DOHH2 (cell line): ENCODE measurements around the gene CCDC34.

ENCODE experiments used
- H3F3A ChIP-seq: fragments of 200-600 bp; sonication (generic), shearing (Covaris generic); 2 replicates; pipeline ENCODE4 v1.6.0; 2016; ENCODE audit warnings: antibody characterized with exemption, mild to moderate bottlenecking; ENCODE audit not compliant: control insufficient read depth, insufficient read depth
- H3K27ac ChIP-seq: fragments of 200-600 bp; sonication (generic); 2 replicates; pipeline ENCODE4 v1.5.1; 2014; ENCODE audit warnings: low read depth, mild to moderate bottlenecking, low read length, moderate library complexity
- H3K27me3 ChIP-seq: fragments of 200-600 bp; sonication (generic); 2 replicates; pipeline ENCODE4 v1.6.1; 2014; ENCODE audit warnings: mild to moderate bottlenecking, low read length, mixed read lengths; ENCODE audit not compliant: control insufficient read depth
- H3K36me3 ChIP-seq: fragments of 200-600 bp; sonication (generic); 2 replicates; pipeline ENCODE4 v1.6.1; 2014; ENCODE audit warnings: mild to moderate bottlenecking, low read length, moderate library complexity, mixed read lengths; ENCODE audit not compliant: control insufficient read depth
- H3K4me1 ChIP-seq: fragments of 200-600 bp; sonication (generic); 2 replicates; pipeline ENCODE4 v1.6.1; 2014; ENCODE audit warnings: mild to moderate bottlenecking, low read length, mixed read lengths; ENCODE audit not compliant: control insufficient read depth
- H3K4me2 ChIP-seq: fragments of 200-600 bp; sonication (generic); 2 replicates; pipeline ENCODE4 v1.6.0; 2014; ENCODE audit warnings: mild to moderate bottlenecking, low read length, moderate library complexity
- H3K4me3 ChIP-seq: fragments of 200-600 bp; sonication (generic); 2 replicates; pipeline ENCODE4 v1.5.1; 2014; ENCODE audit warnings: mild to moderate bottlenecking, low read length, mixed read lengths
- H3K79me2 ChIP-seq: fragments of 200-600 bp; sonication (generic); 2 replicates; pipeline ENCODE4 v1.6.1; 2014; ENCODE audit warnings: mild to moderate bottlenecking, low read length, mixed read lengths; ENCODE audit not compliant: control insufficient read depth
- H3K9me2 ChIP-seq: fragments of 200-600 bp; sonication (generic); replicated peaks from 2 replicates; pipeline ENCODE4 v1.6.1; 2014; ENCODE audit warnings: mild to moderate bottlenecking, low read length, mixed read lengths; ENCODE audit not compliant: control insufficient read depth
- H3K9me3 ChIP-seq: fragments of 200-600 bp; sonication (generic); 2 replicates; pipeline ENCODE4 v1.6.1; 2014; ENCODE audit warnings: antibody characterized with exemption, low read length, mixed read lengths; ENCODE audit not compliant: control insufficient read depth, insufficient read depth
- H4K20me1 ChIP-seq: fragments of 200-600 bp; sonication (generic); 2 replicates; pipeline ENCODE4 v1.6.0; 2014; ENCODE audit warnings: low read depth, mild to moderate bottlenecking, antibody characterized with exemption, low read length, moderate library complexity; ENCODE audit not compliant: control insufficient read depth, insufficient read depth
- CTCF ChIP-seq: fragments of 200-600 bp; sonication (generic); IDR thresholded peaks from one replicate; pipeline ENCODE4 v1.5.1; 2014; ENCODE audit warnings: antibody characterized with exemption, mild to moderate bottlenecking, low read depth, low read length; ENCODE audit not compliant: poor library complexity, severe bottlenecking
- EZH2phosphoT487 ChIP-seq: fragments of 200-600 bp; sonication (generic); IDR thresholded peaks from 2 replicates; pipeline ENCODE4 v1.6.1; 2017; ENCODE audit warnings: borderline replicate concordance, mild to moderate bottlenecking, antibody characterized with exemption, low read length, moderate library complexity, mixed read lengths

The CCDC34 gene

DNA sequence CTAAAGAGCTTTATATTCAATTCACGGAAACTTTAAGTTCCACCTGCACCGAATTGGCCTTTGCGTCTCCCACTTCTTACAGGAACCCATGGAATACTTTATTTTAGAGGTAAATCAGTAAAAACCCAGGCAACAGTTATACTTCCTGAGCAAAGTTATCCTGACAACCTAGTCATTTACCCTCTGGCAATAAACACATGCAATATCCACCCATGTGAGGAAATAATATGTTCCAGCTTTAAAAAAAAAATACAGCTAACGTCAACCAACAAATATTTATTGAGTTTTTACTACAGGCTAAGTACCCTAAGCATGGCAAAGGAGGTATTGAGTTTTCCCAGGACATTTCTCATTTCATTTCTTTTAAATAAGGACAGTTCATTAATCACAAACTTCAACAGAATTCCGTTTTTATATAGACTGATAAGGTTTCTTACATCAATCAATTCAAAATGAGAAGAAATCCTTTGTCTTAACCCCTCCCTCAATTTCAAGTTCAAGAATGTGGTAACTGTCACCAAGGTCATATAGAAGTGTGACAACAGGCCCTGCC, 38.3 kb upstream of the CCDC34 start:
- Histone ChIP-seq H3K9me3 (no peaks in the 10 kb centered on the region), H3K4me3 (no peak overlapping the region), H4K20me1 (no peaks in the 10 kb centered on the region), H3K27me3 (no peaks in the 10 kb centered on the region), H3K4me2 (no peak overlapping the region), H3K27ac (no peak overlapping the region), H3K4me1 (no peaks in the 10 kb centered on the region), H3K79me2 (no peaks in the 10 kb centered on the region), H3K36me3 (no peaks in the 10 kb centered on the region), H3K9me2 (no peaks in the 10 kb centered on the region), H3F3A (no peaks in the 10 kb centered on the region)
- no peak for TF ChIP-seq EZH2phosphoT487
- no peak for TF ChIP-seq CTCF

- TF ChIP-seq CTCF (no peak), EZH2phosphoT487 (no peak)
- Histone ChIP-seq H4K20me1 (no peaks in the 10 kb centered on the region), H3K9me2 (no peaks in the 10 kb centered on the region), H3K79me2 (no peaks in the 10 kb centered on the region), H3K4me1 (no peaks in the 10 kb centered on the region), H3F3A (no peaks in the 10 kb centered on the region), H3K27ac (no peak overlapping the region), H3K4me2 (no peak overlapping the region), H3K4me3 (no peak overlapping the region), H3K36me3 (no peaks in the 10 kb centered on the region), H3K27me3 (no peaks in the 10 kb centered on the region), H3K9me3 (no peaks in the 10 kb centered on the region)
Measured at GRCh38 chr11:27398400-27398770, 35.4 kb upstream of the CCDC34 start.

- TF ChIP-seq CTCF (no peak), EZH2phosphoT487 (no peak)
- no peaks in the 10 kb centered on the region for H3K9me2 ChIP-seq
- H3K9me3 ChIP-seq: no peaks in the 10 kb centered on the region
- H3K27ac ChIP-seq: no peak overlapping the region
- no peaks in the 10 kb centered on the region for H3K79me2 ChIP-seq
- no peaks in the 10 kb centered on the region for H3K4me1 ChIP-seq
- H3K36me3 ChIP-seq: no peaks in the 10 kb centered on the region
- no peaks in the 10 kb centered on the region for H4K20me1 ChIP-seq
- no peak overlapping the region for H3K4me2 ChIP-seq
- H3K27me3 ChIP-seq: no peaks in the 10 kb centered on the region
- no peak overlapping the region for H3K4me3 ChIP-seq
- H3F3A ChIP-seq: no peaks in the 10 kb centered on the region
Measured at GRCh38 chr11:27397624-27398399, 34.8 kb upstream of the CCDC34 start.
